Measurements from ENCODE around the gene AP2A2.
"Not testable (repeated sequence)": the region's sequence is repeated elsewhere in the genome, so short reads cannot be mapped to it uniquely, and the experiment has no call there.

Gene AP2A2

DNA sequence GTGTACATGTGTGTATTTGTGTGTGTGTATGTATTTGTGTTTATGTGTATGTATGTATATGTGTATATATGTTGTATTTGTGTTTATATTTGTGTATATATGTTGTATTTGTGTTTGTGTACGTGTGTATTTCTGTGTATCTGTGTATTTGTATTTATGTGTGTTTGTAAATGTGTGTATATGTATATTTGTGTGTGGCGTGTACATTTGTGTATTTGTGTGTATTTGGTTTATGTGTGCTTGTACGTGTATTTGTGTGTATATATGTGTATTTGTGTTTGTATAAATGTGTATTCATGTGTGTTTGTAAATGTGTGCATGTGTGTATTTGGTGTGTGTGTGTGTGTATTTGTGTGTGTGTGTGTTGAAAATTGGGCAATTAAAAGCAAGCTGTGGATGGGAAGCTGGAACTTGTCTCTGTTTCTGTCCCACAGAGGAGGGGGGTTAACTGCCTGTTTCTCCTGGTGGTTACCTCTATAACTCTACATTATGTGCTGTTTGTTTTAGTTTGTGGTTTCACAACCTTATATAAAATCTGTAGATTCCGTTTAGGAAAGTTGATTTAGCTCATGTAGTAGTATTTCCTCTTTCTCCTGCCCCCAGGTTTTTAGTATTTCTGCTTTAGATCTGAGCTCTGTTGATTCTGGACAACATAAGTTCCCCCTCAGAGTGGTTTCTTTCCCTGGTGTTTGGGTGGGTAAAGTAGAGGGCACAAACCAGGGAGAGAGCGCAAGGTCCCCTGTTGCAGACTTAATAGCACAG lies 28.9 kb downstream of the AP2A2 start:
- DNase-seq (ENCODE audit: low read depth, low spot score): no peak

GRCh38 chr11:955154-956063 lies 29.7 kb downstream of the AP2A2 start:
- no peak for DNase-seq (ENCODE audit: low read depth, low spot score)

GRCh38 chr11:957212-957920 lies 31.7 kb downstream of the AP2A2 start:
- no peak for DNase-seq (ENCODE audit: low read depth, low spot score)

DNA sequence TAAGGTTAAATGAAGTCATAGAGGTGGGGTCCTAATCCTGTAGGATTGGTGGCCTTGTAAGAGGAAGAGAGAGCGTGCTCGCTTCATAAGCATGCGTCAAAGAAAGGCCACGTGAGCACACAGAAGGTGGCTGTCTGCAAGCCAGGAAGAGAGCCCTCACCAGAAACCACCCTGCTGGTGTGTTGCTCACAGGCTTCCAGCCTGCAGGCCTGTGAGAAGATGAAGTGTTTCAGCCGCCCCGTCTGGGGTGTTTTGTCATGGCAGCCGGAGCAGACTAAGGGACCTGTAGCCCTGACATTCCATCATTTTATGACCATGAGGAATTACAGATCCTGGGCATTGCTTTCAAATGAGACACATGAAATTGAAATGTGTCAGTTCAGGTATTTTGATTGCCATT lies 32.4 kb downstream of the AP2A2 start:
- DNase-seq (ENCODE audit: low read depth, low spot score): no peak

DNA sequence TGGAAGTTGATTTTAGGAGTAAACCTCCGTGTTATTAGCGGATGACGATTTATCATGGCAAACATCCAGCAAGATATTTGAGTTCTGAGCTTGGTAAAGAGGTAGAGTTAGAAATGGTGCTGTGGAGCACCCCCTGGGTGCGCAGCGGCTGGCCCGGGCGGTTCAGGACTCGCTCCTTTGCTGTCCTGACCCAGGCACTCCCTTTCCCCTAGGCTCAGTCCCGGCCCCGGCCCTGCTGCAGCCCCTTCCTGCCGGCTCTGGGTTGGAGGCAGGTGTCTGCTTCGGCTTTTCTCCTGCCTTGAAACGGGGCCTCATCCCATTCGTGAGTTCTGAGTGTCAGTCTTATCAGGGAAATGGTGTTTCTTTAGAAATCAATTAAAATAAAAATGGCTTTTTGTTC lies 33.4 kb downstream of the AP2A2 start:
- no peak for DNase-seq (ENCODE audit: low read depth, low spot score)

DNA sequence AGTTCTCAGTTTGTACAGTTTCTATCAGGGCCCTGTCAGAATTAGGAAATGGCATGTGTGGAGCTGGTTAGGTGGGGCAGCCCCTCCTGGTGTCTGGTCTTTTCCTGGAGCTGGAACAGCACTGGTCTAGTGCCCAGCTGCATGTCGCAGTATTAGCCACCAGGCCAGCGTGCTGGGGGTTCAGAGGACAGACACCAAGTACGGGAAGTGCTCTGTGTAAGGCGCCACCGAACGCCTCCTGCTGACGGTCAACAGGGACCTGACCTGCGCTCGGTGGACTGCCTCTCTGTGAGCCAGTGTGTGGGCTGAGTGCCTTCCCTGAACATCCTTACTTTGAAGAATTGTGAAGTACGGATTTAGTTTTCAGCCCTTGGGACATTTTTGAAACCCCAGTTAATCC lies 33.9 kb downstream of the AP2A2 start:
- no peak for DNase-seq (ENCODE audit: low read depth, low spot score)

GRCh38 chr11:961310-961920 lies 35.7 kb downstream of the AP2A2 start:
- not testable (repeated sequence) for DNase-seq (ENCODE audit: low read depth, low spot score)

- no peak for DNase-seq (ENCODE audit: low read depth, low spot score)
These were observed 36.3 kb downstream of the AP2A2 start for GRCh38 chr11:961921-962320.

DNA sequence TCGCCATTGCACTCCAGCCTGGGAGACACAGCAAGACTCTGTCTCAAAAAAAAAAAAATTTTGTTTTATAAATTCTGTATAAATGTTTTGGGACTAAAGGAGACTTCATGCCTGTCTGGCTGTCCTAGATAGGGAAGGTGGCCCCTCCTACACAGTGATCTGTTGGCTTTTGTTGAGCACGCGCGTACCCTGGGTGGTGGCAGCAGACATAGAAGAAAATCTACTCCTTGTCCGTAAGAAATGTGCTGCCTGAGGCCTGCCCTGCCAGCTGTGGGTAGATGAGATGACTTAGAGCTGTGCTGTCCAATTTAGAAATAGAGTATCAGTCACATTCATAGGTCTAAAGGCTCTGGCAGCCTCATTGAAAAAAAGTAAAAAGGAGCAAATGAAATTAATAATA lies 37.0 kb downstream of the AP2A2 start:
- no peak for DNase-seq (ENCODE audit: low read depth, low spot score)

- no peak for DNase-seq (ENCODE audit: low read depth, low spot score)
These were observed 38.2 kb downstream of the AP2A2 start for GRCh38 chr11:963852-964251.

DNA sequence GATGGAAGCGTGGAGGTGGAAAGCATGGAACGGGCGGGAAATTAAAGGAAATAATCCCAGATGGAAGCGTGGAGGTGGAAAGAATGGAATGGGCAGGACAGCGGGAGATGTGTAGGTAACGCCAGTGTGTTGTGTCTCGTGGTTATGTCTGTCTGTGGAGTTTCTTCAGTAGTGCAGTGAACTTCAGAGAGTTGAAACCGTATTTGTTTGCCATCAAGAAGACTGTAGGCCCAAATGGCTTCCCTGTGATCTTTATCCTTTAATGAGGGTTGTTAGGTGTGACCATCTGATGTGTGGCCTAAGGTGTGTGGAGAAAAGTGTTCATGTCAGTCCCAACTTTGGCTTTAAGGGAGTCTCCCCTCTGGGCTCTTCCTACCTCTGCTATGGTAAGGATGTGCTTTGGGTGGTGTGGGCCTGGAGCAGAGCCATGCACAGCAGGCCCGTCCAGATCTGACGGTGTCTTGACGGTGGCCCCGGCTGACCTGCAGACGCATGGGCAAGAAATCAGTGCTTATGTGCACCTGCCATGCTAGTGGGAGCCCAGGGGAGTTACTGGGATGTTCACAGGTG lies 39.6 kb downstream of the AP2A2 start:
- DNase-seq (ENCODE audit: low read depth, low spot score): no peak

DNA sequence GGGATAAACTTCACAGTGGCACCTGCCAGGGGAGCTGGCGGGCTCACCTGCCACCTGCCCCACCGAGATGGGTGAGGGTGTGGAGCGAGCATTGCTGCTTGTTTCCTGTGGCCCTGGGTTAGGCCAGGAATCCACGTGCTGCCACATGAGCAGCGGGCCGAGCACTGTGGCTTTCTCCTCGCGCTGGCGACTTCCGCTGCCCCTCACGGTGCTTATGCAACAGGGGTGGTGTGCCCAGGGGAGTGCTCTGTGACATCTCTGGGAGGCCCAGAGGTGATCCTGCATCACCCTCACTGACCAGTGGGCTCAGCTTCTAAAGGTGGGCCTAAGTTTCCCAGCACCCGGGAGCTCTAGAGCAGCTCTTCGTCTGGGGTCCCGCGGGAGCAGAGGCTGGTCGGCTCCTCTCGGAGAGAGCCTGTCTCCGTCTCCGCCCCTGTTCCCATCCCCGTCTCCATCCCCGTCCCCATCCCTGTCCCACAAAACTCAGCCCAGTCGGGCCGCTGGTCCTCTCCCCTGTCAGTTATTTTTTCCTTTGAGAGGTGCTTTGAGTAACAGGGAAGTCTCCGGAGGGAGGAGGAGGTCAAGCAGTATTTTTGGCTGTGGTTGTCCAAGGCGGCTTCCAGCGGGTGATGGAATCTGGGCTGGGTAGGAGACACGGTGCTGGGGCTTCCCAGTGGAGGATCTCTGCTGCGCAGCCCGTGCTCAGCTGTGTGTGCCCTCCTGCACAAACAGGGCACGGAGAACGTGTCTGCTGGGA lies 42.5 kb downstream of the AP2A2 start:
- no peak for DNase-seq (ENCODE audit: low read depth, low spot score)

- no peak for DNase-seq (ENCODE audit: low read depth, low spot score)
These were observed 43.2 kb downstream of the AP2A2 start for GRCh38 chr11:968822-969221.

DNA sequence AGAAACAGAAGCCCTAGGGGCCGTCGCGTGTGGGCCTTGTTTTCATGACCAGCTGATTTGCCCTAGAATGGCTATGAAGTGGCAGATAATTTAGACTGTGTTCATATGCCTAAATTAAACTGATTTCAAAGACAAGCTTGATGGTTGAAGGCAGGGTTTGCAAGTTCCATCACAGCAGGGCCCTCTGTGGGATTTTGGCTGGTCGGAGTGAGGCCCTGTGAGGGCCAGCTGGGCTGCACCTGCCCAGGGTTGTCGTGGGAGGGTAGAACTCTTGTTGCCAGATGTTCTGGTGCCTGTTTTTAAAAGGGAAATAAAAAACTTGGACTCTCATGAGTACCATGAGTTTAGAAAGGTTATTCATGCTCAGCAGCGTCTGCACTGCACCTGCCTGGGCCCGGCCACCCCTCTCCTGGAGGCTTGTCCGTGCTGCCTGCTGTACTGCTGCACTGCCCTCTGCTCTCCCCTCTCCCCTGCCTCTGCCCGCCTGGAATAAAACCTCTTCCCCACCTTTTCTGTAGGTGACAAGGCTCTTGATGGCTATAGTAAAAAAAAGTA lies 44.1 kb downstream of the AP2A2 start:
- DNase-seq (ENCODE audit: low read depth, low spot score): no peak

DNA sequence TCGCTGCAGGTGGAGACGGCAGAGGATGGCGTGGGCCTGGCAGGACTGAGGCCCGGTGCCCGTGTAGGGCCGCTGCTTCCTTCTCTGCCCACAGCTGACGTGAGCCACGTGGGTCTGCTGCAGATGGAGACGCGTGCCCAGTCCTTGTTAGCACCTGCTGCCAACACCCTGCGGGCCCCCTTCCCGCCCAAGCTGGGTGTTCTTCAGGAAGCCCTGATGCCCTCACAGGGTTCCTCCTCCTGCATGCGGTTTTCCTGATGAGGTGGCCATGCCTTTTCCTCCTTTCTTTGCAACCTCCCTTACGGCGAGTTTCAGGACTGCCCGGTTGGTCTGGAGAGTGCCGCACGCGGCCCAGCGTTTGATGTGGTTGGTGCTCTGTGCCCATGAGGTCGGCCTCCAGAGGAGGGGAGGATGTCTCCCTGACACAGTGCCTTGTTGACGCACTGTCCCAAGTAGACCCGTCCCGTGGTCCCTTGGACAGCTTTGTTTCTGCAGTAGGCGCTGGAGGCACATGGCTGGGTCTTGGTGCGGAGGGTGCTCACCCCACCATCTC lies 44.7 kb downstream of the AP2A2 start:
- no peak for DNase-seq (ENCODE audit: low read depth, low spot score)

GRCh38 chr11:971092-971690 lies 45.5 kb downstream of the AP2A2 start:
- no peak for DNase-seq (ENCODE audit: low read depth, low spot score)

- no peak for DNase-seq (ENCODE audit: low read depth, low spot score)
These were observed 46.2 kb downstream of the AP2A2 start for GRCh38 chr11:971731-972365.

- no peak for DNase-seq (ENCODE audit: low read depth, low spot score)
These were observed 47.0 kb downstream of the AP2A2 start for GRCh38 chr11:972523-973211.

GRCh38 chr11:973237-973636 lies 47.6 kb downstream of the AP2A2 start:
- DNase-seq (ENCODE audit: low read depth, low spot score): no peak

Data from iPS DF 19.7 (cell line).